Cardiac muscle cell (in vitro differentiated cells and primary cell): ENCODE measurements around the gene MPND. TPM values are rescaled to one million over a fixed set of nuclear protein-coding genes. Genes with fewer than 3 reads are reported as not detected.

Source experiments
- DNase-seq, 2 donors: peaks; one replicate each; pipeline versions ENCODE4 v3.0.0 to v3.0.0-alpha.2; 2010 to 2017; ENCODE audit warnings: low read depth in 1 of 2, low spot score in 1 of 2
- H3K27ac ChIP-seq: fragments of 200-600 bp; sonication (generic); 2 replicates; pipeline ENCODE4 v1.5.1; 2016
- H3K27me3 ChIP-seq: fragments of 200-600 bp; sonication (generic); 2 replicates; pipeline ENCODE4 v1.6.0; 2016; ENCODE audit warnings: control low read depth
- H3K36me3 ChIP-seq: fragments of 200-600 bp; sonication (generic); 2 replicates; pipeline ENCODE4 v1.5.1; 2016; ENCODE audit warnings: control low read depth
- H3K4me1 ChIP-seq: fragments of 200-600 bp; sonication (generic); 2 replicates; pipeline ENCODE4 v1.8.1; 2017; ENCODE audit warnings: low read depth, mild to moderate bottlenecking, mixed run types
- H3K4me3 ChIP-seq: fragments of 200-600 bp; sonication (generic); 2 replicates; pipeline ENCODE4 v1.5.1; 2016; ENCODE audit warnings: mild to moderate bottlenecking
- H3K9me3 ChIP-seq: fragments of 200-600 bp; sonication (generic); 2 replicates; pipeline ENCODE4 v1.5.1; 2017; ENCODE audit warnings: low read depth, mild to moderate bottlenecking, control low read depth
- CTCF ChIP-seq: IDR thresholded peaks from 2 replicates; pipeline ENCODE4 v1.5.1; 2012; ENCODE audit warnings: low read depth, mild to moderate bottlenecking, low read length
- polyA plus RNA-seq: library from polyadenylated mRNA; unstranded; fragments of >200 nt; fragmentation: Nextera tagmentation; extraction: Ambion mirVana; gene quantifications from 2 replicates; pipeline ENCODE4 v1.2.1, GENCODE V29; 2016
- total RNA-seq: library from RNA; depleted of rRNA; stranded (reverse); fragments of >200 nt; gene quantifications from 2 replicates; pipeline ENCODE4 v1.2.3, GENCODE V29; 2016

MPND gene
- total and polyA plus RNA-seq, 2 experiments from 2014 or later: 19.2 to 19.8 TPM

DNA sequence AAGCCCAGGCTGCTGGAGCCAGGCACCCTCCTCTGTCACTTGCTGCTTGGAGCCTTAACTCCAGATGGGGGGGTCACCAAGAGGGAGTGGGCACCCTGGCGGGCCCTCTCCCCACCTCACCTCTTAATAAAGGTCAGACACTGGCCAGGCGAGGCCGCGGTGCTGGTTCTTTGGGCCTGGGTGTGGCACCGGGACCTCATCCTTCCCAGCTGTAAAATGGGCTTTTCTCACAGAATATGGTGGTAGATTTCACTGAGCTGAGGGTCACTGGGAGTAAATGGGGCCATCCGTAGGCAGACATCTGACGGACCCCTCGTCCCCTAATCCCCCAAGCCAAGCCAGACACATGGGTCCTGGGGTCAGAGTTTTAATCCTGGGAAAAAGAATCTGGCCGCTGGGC is 19.7 kb upstream of the MPND start:
- Histone ChIP-seq H3K27ac (peak overlapping the region; percentile 43), H3K27me3 (no peaks in the 10 kb centered on the region), H3K36me3 (no peaks in the 10 kb centered on the region), H3K4me1 (no peaks in the 10 kb centered on the region), H3K9me3 (no peaks in the 10 kb centered on the region), H3K4me3 (no peak overlapping the region)
- no peak for DNase-seq
- TF ChIP-seq CTCF: no peak

GRCh38 chr19:4324228-4324627 is 19.1 kb upstream of the MPND start:
- Histone ChIP-seq H3K4me3 (no peak overlapping the region), H3K4me1 (no peaks in the 10 kb centered on the region), H3K36me3 (no peaks in the 10 kb centered on the region), H3K9me3 (no peaks in the 10 kb centered on the region), H3K27ac (peak overlapping the region; percentile 23), H3K27me3 (no peaks in the 10 kb centered on the region)
- TF ChIP-seq CTCF: no peak
- no peak for DNase-seq

GRCh38 chr19:4326215-4326836 is 17.0 kb upstream of the MPND start:
- Histone ChIP-seq H3K4me1 (no peaks in the 10 kb centered on the region), H3K36me3 (no peaks in the 10 kb centered on the region), H3K4me3 (no peak overlapping the region), H3K27me3 (no peaks in the 10 kb centered on the region), H3K27ac (no peak overlapping the region), H3K9me3 (no peaks in the 10 kb centered on the region)
- DNase-seq: no peak
- no peak for TF ChIP-seq CTCF

DNA sequence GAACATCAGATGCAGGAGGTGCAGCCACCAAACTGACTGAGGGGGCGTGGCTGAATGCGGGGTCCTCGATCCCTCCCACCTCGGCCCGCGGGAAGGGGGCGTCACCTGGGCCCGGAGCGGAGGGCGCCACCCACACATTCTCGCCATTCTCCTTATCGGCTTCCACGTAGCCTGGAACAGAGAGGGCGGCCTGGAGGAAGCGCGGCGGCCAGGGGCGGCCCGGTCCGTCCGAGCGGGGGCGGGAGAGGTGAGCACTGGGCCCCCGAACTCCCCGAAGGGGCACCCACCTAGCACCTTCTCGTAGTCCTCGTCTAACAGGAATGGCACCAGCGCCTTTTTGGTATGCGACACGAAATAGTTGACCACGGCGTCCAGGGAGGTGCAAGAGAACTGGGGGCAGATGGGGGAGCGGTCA is 16.5 kb upstream of the MPND start:
- Histone ChIP-seq H3K9me3 (no peaks in the 10 kb centered on the region), H3K4me3 (no peak overlapping the region), H3K27me3 (no peaks in the 10 kb centered on the region), H3K27ac (no peak overlapping the region), H3K4me1 (no peaks in the 10 kb centered on the region), H3K36me3 (no peaks in the 10 kb centered on the region)
- peak in 1 of 2 donors; percentile 52 for DNase-seq
- TF ChIP-seq CTCF: no peak

GRCh38 chr19:4327252-4327876 is 16.0 kb upstream of the MPND start:
- Histone ChIP-seq H3K9me3 (no peaks in the 10 kb centered on the region), H3K4me1 (no peaks in the 10 kb centered on the region), H3K36me3 (no peaks in the 10 kb centered on the region), H3K27ac (peak overlapping the region; percentile 72), H3K27me3 (no peaks in the 10 kb centered on the region), H3K4me3 (peak overlapping the region; percentile 29)
- no peak for TF ChIP-seq CTCF
- peak; percentile 56 to 93 for DNase-seq
